Measurements from ENCODE around the gene HDGFL2.
"Not testable (repeated sequence)": the region's sequence is repeated elsewhere in the genome, so short reads cannot be mapped to it uniquely, and the experiment has no call there.

The HDGFL2 gene

DNA sequence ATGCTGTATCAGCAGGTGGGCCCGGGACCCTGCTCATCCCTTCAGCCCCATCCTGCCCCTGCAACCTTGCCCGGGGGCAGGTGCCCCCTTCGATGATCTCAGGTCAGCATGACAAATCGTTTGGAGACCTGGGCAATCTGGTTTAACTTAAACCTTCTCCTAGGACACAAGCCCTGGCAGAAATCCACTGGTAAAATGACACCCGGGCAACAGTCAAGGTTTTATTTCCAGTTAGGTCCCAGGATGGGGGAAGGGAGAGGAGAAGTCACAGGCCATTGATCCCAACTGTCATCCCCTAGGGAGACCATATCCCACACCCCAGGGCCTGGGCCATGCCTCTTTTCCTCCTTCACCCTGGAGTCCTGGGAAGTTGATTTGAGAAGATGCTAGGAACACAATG, 64.7 kb downstream of the HDGFL2 start:
- H3K27me3 Mint-ChIP-seq, result no peaks in the 10 kb centered on the region
- no peaks in the 10 kb centered on the region for H3K9me3 Mint-ChIP-seq (ENCODE audit: low read depth)
- no peak overlapping the region for H3K4me3 Mint-ChIP-seq
- H3K4me1 Mint-ChIP-seq (ENCODE audit: low read depth), result peaks cover 10% of the 10 kb centered on the region
- H3K36me3 Mint-ChIP-seq, result no peaks in the 10 kb centered on the region
- no peak overlapping the region for H3K27ac Mint-ChIP-seq

DNA sequence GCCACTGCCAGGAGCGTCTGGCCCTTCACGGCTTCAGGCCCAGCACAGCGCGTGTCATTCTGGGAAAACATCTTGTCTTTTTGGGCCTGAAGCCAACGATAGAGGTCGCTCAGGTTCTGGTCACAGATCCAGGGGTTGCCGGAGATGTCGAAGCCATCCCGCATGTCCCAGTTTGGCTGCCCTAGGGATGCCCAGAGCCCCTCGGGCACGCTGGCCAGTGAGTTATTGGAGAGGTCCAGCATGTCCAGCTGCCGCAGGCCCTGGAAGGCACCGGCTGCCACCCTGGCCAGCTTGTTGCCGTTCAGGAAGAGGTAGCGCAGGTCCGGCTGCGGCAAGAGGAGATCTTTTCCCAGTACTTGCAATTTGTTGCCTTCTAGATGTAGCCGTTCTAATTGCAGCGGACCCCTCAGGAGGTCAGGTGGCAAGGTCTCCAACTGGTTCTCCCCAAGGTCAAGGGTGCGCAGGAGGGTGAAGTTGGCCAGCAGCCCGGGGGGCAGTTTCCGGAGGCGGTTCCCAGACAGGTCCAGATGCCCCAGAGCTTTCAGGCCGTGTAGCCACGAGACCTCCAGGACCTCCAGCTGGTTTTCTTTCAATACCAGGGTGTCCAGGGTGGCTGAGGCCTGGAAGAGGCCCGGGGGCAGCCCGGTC, 66.0 kb downstream of the HDGFL2 start:
- no peak overlapping the region for H3K4me3 Mint-ChIP-seq
- peaks cover 10% of the 10 kb centered on the region for H3K4me1 Mint-ChIP-seq (ENCODE audit: low read depth)
- H3K27me3 Mint-ChIP-seq, result no peaks in the 10 kb centered on the region
- H3K36me3 Mint-ChIP-seq, result no peaks in the 10 kb centered on the region
- no peaks in the 10 kb centered on the region for H3K9me3 Mint-ChIP-seq (ENCODE audit: low read depth)
- no peak overlapping the region for H3K27ac Mint-ChIP-seq

- no peak overlapping the region for H3K27ac Mint-ChIP-seq
- no peaks in the 10 kb centered on the region for H3K9me3 Mint-ChIP-seq (ENCODE audit: low read depth)
- H3K27me3 Mint-ChIP-seq, result no peaks in the 10 kb centered on the region
- peaks cover 10% of the 10 kb centered on the region for H3K4me1 Mint-ChIP-seq (ENCODE audit: low read depth)
- no peaks in the 10 kb centered on the region for H3K36me3 Mint-ChIP-seq
- H3K4me3 Mint-ChIP-seq, result no peak overlapping the region
Measured at GRCh38 chr19:4538601-4538954, 66.5 kb downstream of the HDGFL2 start.

GRCh38 chr19:4539169-4539692, 67.1 kb downstream of the HDGFL2 start:
- H3K27ac Mint-ChIP-seq, result no peak overlapping the region
- no peaks in the 10 kb centered on the region for H3K36me3 Mint-ChIP-seq
- H3K27me3 Mint-ChIP-seq, result no peaks in the 10 kb centered on the region
- no peak overlapping the region for H3K4me3 Mint-ChIP-seq
- peaks cover 10% of the 10 kb centered on the region for H3K4me1 Mint-ChIP-seq (ENCODE audit: low read depth)
- no peaks in the 10 kb centered on the region for H3K9me3 Mint-ChIP-seq (ENCODE audit: low read depth)

DNA sequence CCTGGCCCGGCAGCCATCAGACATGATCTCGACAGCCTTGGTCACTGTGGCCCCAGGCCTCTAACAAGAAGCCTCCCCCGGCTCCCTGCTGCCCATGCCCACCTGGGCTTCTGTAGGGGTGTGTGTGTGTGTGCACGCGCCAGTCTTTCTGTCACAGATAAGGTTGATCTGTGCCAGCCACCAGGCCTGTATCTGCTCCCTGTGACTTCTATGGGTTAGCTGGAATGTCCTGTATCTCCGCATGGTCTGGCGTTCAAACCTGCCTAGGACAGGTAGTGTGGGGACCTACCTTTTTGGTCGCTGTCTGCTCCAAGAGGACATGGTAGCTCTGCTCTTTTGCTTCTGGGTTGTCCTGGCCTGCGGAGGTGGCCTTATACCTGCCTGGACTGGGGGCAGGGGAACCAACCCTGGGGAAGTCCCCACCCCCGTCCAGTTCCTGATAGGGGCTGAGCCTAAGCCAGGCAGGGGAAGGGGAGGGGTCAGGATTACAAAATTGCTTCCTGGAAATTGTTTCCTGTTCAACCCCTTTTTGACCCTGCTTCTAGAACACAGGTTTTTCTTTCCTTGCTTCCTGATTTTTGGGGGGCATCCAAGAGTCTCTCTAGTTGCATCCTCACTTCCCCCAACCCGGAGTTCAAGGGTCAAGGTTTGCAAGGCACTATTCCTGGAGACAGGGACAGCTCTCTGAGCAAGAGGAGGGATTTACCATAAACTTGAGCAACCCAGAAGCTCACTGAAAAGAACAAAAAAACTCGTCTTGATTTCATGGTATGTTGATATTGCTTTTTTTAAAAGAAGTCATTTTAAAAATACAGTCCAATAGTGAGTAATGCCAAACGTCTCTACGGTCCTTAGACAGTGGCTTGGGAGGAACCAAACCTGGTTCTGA, 67.8 kb downstream of the HDGFL2 start, which contains the start of gene LRG1:
LRG1 (minus strand) TSS at position 344 of the 889 bp plus-strand sequence; CDS start at position 321, 23 bp downstream.
- Mint-ChIP-seq H3K4me1 (ENCODE audit: low read depth) (peaks cover 10% of the 10 kb centered on the region), H3K4me3 (no peak within 1 kb of the TSS), H3K27me3 (no peaks in the 10 kb centered on the region), H3K36me3 (no peaks in the 10 kb centered on the region), H3K27ac (no peak within 1 kb of the TSS), H3K9me3 (ENCODE audit: low read depth) (no peaks in the 10 kb centered on the region)

GRCh38 chr19:4541114-4541805, 69.2 kb downstream of the HDGFL2 start:
- Mint-ChIP-seq H3K36me3 (no peaks in the 10 kb centered on the region), H3K27me3 (no peaks in the 10 kb centered on the region), H3K9me3 (ENCODE audit: low read depth) (no peaks in the 10 kb centered on the region), H3K4me3 (no peak overlapping the region), H3K4me1 (ENCODE audit: low read depth) (peaks cover 6% of the 10 kb centered on the region), H3K27ac (no peak overlapping the region)

GRCh38 chr19:4541806-4542145, 69.7 kb downstream of the HDGFL2 start:
- H3K9me3 Mint-ChIP-seq (ENCODE audit: low read depth); H3K4me1 Mint-ChIP-seq (ENCODE audit: low read depth); H3K27ac Mint-ChIP-seq; H3K36me3 Mint-ChIP-seq; H3K27me3 Mint-ChIP-seq; H3K4me3 Mint-ChIP-seq: not testable (repeated sequence)

DNA sequence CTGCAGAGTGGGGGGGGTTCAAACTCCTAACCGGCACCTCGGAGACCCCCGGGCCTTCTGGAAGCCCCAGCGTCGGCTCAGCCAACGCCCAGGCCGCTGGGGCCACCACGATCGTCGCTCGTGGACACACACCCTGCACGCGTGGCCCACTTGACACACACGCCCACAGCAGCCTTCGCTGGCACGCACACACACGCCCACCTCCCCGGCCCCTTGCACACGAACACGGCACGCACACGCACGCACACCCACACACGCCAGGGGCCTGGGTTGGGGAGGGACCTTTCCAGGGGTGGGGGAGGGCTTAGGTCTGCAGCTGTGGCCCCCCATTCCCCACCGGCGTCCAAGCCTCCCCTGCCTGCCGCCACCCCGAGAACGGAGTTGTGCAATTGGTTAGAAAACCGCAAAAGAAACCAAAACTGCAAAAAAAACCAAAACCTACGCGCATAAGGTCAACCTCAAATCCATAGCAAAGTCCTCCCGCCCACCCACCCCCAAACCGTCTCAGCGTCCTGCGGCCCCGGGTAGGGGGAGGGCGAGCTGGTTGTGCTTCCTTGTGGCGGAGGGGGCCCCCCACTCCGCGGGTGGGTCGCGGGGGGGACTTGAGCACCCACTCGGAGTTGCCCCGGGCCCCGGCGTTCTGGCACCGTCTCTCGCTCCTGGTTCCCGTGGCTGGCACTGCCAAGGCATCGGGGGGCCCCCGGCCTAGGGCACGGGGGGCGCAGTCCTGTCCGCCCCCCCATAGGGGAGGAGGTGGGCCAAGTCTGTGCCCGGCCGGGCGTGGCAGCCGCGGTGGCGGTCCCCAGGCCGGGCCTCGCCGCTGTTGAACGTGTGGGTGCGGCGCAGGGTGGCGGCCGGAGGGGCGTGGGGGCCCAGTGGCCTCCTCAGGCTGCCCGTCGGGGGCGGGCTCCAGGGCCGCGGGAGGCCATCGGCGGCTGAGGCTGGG, 71.1 kb downstream of the HDGFL2 start:
- no peak overlapping the region for H3K27ac Mint-ChIP-seq
- peaks cover 6% of the 10 kb centered on the region for H3K4me1 Mint-ChIP-seq (ENCODE audit: low read depth)
- no peak overlapping the region for H3K4me3 Mint-ChIP-seq
- H3K36me3 Mint-ChIP-seq, result no peaks in the 10 kb centered on the region
- H3K9me3 Mint-ChIP-seq (ENCODE audit: low read depth), result no peaks in the 10 kb centered on the region
- H3K27me3 Mint-ChIP-seq, result no peaks in the 10 kb centered on the region

DNA sequence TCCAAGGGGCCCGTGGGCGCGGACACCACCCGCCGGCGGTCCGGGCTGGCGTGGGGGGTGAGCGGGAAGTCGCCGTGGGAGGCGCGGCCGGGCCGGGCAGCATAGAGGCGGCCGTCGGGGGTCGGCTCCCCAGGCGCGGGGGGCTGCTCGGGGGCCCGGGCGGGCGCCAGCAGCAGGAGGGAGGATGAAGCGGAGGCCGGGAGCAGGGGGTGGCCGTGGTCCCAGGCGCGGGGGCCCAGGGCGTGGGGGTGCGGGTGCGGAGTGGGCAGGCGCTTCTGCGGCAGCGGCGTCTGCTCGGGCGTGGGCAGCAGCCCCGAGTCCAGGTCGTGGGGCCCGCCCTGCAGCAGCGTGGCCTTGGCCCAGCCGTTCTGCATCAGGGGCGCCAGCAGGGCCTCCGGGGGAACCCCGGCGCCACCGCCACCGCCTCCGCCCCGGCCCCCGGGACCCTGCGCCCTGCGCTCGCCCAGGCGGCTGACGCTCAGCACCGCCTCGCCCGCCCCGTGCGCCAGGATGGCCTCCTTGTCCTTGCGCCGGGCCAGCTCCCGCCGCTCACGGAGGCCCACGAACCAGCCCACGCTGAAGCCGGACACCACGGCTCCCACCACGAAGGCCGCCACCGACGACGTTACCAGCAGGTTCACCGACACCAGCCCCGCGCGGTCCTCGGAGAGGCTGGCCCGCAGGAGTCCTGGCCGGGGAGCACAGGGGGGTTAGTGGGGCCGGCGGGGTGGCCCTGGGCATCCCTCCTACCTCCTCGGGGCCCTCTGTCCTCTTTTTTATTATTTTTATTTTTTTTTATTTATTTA, 71.9 kb downstream of the HDGFL2 start:
- Mint-ChIP-seq H3K9me3 (ENCODE audit: low read depth) (no peaks in the 10 kb centered on the region), H3K27ac (no peak overlapping the region), H3K4me3 (no peak overlapping the region), H3K4me1 (ENCODE audit: low read depth) (peaks cover 6% of the 10 kb centered on the region), H3K27me3 (no peaks in the 10 kb centered on the region), H3K36me3 (no peaks in the 10 kb centered on the region)

- Mint-ChIP-seq H3K36me3 (no peaks in the 10 kb centered on the region), H3K4me3 (no peak overlapping the region), H3K9me3 (ENCODE audit: low read depth) (no peaks in the 10 kb centered on the region), H3K27me3 (peaks cover 4% of the 10 kb centered on the region), H3K4me1 (ENCODE audit: low read depth) (no peaks in the 10 kb centered on the region), H3K27ac (no peak overlapping the region)
Measured at GRCh38 chr19:4547303-4548237, 75.5 kb downstream of the HDGFL2 start.

DNA sequence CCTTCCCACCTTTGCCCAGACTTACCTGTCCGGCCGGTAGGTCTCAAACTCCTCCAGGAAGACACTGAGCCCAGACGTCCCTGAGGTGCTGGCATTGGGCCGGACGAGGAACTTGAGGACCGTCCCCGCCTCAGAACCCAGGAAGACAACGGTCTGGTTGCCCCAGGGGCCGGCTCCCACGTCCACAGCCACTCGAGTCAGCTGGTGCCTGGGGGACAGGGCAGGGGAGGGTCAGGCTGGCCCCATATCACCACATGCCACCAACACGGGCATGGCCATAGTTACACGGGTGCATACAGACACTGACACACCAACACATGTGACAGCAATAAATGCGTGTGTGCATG, 76.1 kb downstream of the HDGFL2 start:
- Mint-ChIP-seq H3K27ac (no peak overlapping the region), H3K4me3 (no peak overlapping the region), H3K4me1 (ENCODE audit: low read depth) (no peaks in the 10 kb centered on the region), H3K27me3 (peaks cover 4% of the 10 kb centered on the region), H3K36me3 (no peaks in the 10 kb centered on the region), H3K9me3 (ENCODE audit: low read depth) (no peaks in the 10 kb centered on the region)

DNA sequence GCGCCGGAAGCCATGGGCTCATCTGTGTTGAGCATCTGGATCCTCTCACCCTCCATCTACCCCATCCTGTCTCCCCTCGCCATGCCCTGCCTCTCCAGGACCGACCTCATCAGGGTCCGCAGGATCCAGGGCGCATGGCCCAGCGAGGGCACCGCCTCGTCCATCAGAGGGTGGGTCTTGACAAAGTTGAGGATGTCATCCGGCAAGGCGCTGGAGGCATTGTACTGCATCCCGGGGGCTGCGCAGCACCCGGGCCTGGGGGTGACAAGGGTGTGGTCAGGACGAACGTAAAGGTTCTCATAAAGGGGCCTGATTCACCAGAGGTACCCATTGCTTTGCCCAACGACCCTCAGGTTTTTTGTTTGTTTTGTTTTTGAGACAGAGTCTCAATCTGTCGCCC, 77.9 kb downstream of the HDGFL2 start:
- H3K36me3 Mint-ChIP-seq, result no peaks in the 10 kb centered on the region
- no peak overlapping the region for H3K4me3 Mint-ChIP-seq
- H3K9me3 Mint-ChIP-seq (ENCODE audit: low read depth), result no peaks in the 10 kb centered on the region
- H3K27me3 Mint-ChIP-seq, result peaks cover 4% of the 10 kb centered on the region
- H3K27ac Mint-ChIP-seq, result no peak overlapping the region
- no peaks in the 10 kb centered on the region for H3K4me1 Mint-ChIP-seq (ENCODE audit: low read depth)

GRCh38 chr19:4550479-4551050, 78.5 kb downstream of the HDGFL2 start:
- Mint-ChIP-seq H3K27ac (no peak overlapping the region), H3K9me3 (ENCODE audit: low read depth) (no peaks in the 10 kb centered on the region), H3K27me3 (peaks cover 4% of the 10 kb centered on the region), H3K4me1 (ENCODE audit: low read depth) (no peaks in the 10 kb centered on the region), H3K4me3 (no peak overlapping the region), H3K36me3 (no peaks in the 10 kb centered on the region)

Data from activated naive CD8-positive, alpha-beta T cell (primary cell).